Measurements from ENCODE around the gene YPEL5. TPM values are rescaled to one million over a fixed set of nuclear protein-coding genes. Genes with fewer than 3 reads are reported as not detected.
"Not testable (repeated sequence)": the region's sequence is repeated elsewhere in the genome, so short reads cannot be mapped to it uniquely, and the experiment has no call there.

The YPEL5 gene
- total RNA-seq, 1 experiment from 2014 or later, result 27.3 TPM

GRCh38 chr2:30139131-30139870 lies 7.5 kb upstream of the YPEL5 start (continued):
- TF ChIP-seq FOXP4 (CRISPR knock-in tag; IDR thresholded peaks at IDR 0.05) (no peak), CTCF (IDR thresholded peaks at IDR 0.05) (no peak), ATF6 (CRISPR knock-in tag; IDR thresholded peaks at IDR 0.05) (no peak), GRHL2 (CRISPR knock-in tag; IDR thresholded peaks at IDR 0.05; ENCODE audit: insufficient replicate concordance, severe bottlenecking) (no peak), NFE2L1 (CRISPR knock-in tag; IDR thresholded peaks at IDR 0.05) (no peak)

- Mint-ChIP-seq H3K4me1 (peaks cover 6% of the 10 kb centered on the region), H3K27me3 (ENCODE audit: low read depth) (peaks cover 12% of the 10 kb centered on the region), H3K4me3 (no peak overlapping the region), H3K27ac (no peak overlapping the region), H3K9me3 (no peaks in the 10 kb centered on the region), H3K36me3 (no peaks in the 10 kb centered on the region)
- TF ChIP-seq ZSCAN18 (CRISPR knock-in tag; IDR thresholded peaks at IDR 0.05) (no peak), TP53 (CRISPR knock-in tag; IDR thresholded peaks at IDR 0.05) (no peak), NR3C1 (CRISPR knock-in tag; conservative IDR thresholded peaks at IDR 0.05; ENCODE audit: low read depth) (no peak), IRF1 (CRISPR knock-in tag; IDR thresholded peaks at IDR 0.05) (no peak), NFATC4 (CRISPR knock-in tag; IDR thresholded peaks at IDR 0.05) (no peak)
- ChIA-PET POLR2A (no interaction called here), CTCF (no interaction called here)
- DNase-seq (ENCODE audit: low spot score) (no peak), ATAC-seq (no peak)
Measured at GRCh38 chr2:30141136-30141535, 5.7 kb upstream of the YPEL5 start.

- TF ChIP-seq ZNF121 (CRISPR knock-in tag; IDR thresholded peaks at IDR 0.05) (no peak), ZBTB43 (CRISPR knock-in tag; IDR thresholded peaks at IDR 0.05) (no peak), ZMAT4 (CRISPR knock-in tag; IDR thresholded peaks at IDR 0.05) (no peak), E2F5 (CRISPR knock-in tag; IDR thresholded peaks at IDR 0.05) (no peak), ZBTB21 (CRISPR knock-in tag; IDR thresholded peaks at IDR 0.05; ENCODE audit: borderline replicate concordance) (no peak)
- Mint-ChIP-seq H3K4me1 (peaks cover 19% of the 10 kb centered on the region), H3K9me3 (no peaks in the 10 kb centered on the region), H3K4me3 (no peak overlapping the region), H3K27ac (no peak overlapping the region), H3K27me3 (ENCODE audit: low read depth) (peaks cover 13% of the 10 kb centered on the region), H3K36me3 (no peaks in the 10 kb centered on the region)
- POLR2A ChIA-PET, result no interaction called here
- ATAC-seq (no peak), DNase-seq (ENCODE audit: low spot score) (no peak)
- CTCF ChIA-PET, result no interaction called here
Measured at GRCh38 chr2:30144260-30144659, 2.5 kb upstream of the YPEL5 start.

GRCh38 chr2:30144951-30145350 lies 1.9 kb upstream of the YPEL5 start:
- H3K4me3 Mint-ChIP-seq, result peak overlapping the region; percentile 24; the same call in 1 of the 2 replicates
- ATAC-seq; H3K36me3 Mint-ChIP-seq; H3K9me3 Mint-ChIP-seq; H3K27ac Mint-ChIP-seq; POLR2A ChIA-PET; CTCF ChIA-PET; DNase-seq (ENCODE audit: low spot score): not testable (repeated sequence)
- peaks cover 26% of the 10 kb centered on the region for H3K4me1 Mint-ChIP-seq
- peaks cover 13% of the 10 kb centered on the region for H3K27me3 Mint-ChIP-seq (ENCODE audit: low read depth)

Measured in WTC11 (cell line).